NCI-H460 (cell line): ENCODE results near the gene FLOT1. TPM values are rescaled to one million over a fixed set of nuclear protein-coding genes. Genes with fewer than 3 reads are reported as not detected.

ENCODE experiments used
- DNase-seq: peaks from one replicate; pipeline ENCODE4 v3.0.0-alpha.2; 2016; ENCODE audit warnings: low read depth; ENCODE audit errors: extremely low read depth
- polyA plus RNA-seq: library from polyadenylated mRNA; depleted of rRNA; stranded (reverse); fragments of >200 nt; gene quantifications from 2 replicates; pipeline ENCODE4 v1.2.3, GENCODE V29; 2014; cell fraction: nucleus; rRNA removed
- total RNA-seq: library from RNA; depleted of rRNA; stranded (reverse); fragments of >200 nt; shearing (Covaris generic); gene quantifications from 2 replicates; pipeline ENCODE4 v1.2.3, GENCODE V29; 2014; rRNA removed

Gene FLOT1
- total RNA-seq, result 137 and 149 TPM in 2 replicates
- 108 and 142 TPM in 2 replicates for polyA plus RNA-seq

- DNase-seq, result peak; percentile 94
Measured at GRCh38 chr6:30742316-30743098, at the start of gene FLOT1. Gene FLOT1, minus strand, starts transcription at chr6:30742687. Its CDS starts 498 bp downstream, at chr6:30742189.

GRCh38 chr6:30790724-30791383 is 48.4 kb upstream of the FLOT1 start:
- DNase-seq, result no peak

GRCh38 chr6:30789606-30790005 is 47.1 kb upstream of the FLOT1 start:
- no peak for DNase-seq

GRCh38 chr6:30787954-30788353 is 45.5 kb upstream of the FLOT1 start:
- no peak for DNase-seq

- DNase-seq, result peak; percentile 27
Measured at GRCh38 chr6:30782425-30783014, 40.0 kb upstream of the FLOT1 start.

- peak; percentile 96 for DNase-seq
Measured at GRCh38 chr6:30781743-30782424, 39.4 kb upstream of the FLOT1 start.

- DNase-seq, result no peak
Measured at GRCh38 chr6:30781395-30781742, 38.9 kb upstream of the FLOT1 start.

- no peak for DNase-seq
Measured at GRCh38 chr6:30780642-30780920, 38.1 kb upstream of the FLOT1 start.

GRCh38 chr6:30779850-30780641 is 37.6 kb upstream of the FLOT1 start:
- DNase-seq, result no peak

- no peak for DNase-seq
Measured at GRCh38 chr6:30778001-30778635, 35.6 kb upstream of the FLOT1 start.

- no peak for DNase-seq
Measured at GRCh38 chr6:30777155-30777485, 34.6 kb upstream of the FLOT1 start.

GRCh38 chr6:30776390-30777154 is 34.1 kb upstream of the FLOT1 start:
- no peak for DNase-seq

- no peak for DNase-seq
Measured at GRCh38 chr6:30775104-30775503, 32.6 kb upstream of the FLOT1 start.

- DNase-seq, result no peak
Measured at GRCh38 chr6:30774701-30775100, 32.2 kb upstream of the FLOT1 start.

GRCh38 chr6:30770592-30770991 is 28.1 kb upstream of the FLOT1 start:
- DNase-seq, result no peak

- no peak for DNase-seq
Measured at GRCh38 chr6:30769853-30770524, 27.5 kb upstream of the FLOT1 start.

GRCh38 chr6:30769088-30769852 is 26.8 kb upstream of the FLOT1 start:
- peak; percentile 74 for DNase-seq

- no peak for DNase-seq
Measured at GRCh38 chr6:30768634-30769087, 26.2 kb upstream of the FLOT1 start.
